HEK293 (cell line): ENCODE measurements around the gene PLXNA2.

ENCODE experiments used
- CTCF ChIA-PET: fragments of 350-600 bp; formaldehyde crosslinking; extraction: SDS; loops from one replicate; lab custom pipeline; 2021; ENCODE audit warnings: antibody characterized with exemption; lab: Yijun Ruan, JAX
- POLR2A ChIA-PET: fragments of 300-600 bp; formaldehyde crosslinking; extraction: SDS; loops from one replicate; lab custom pipeline; 2020; ENCODE audit warnings: antibody characterized with exemption, inconsistent platforms; lab: Yijun Ruan, JAX
- H3K27ac ChIP-seq: fragments of 200-500 bp; sonication (Bioruptor generic); 2 replicates; pipeline ENCODE4 v1.5.1; 2014; ENCODE audit warnings: low read depth, low read length, control low read depth, inconsistent platforms; ENCODE audit errors: extremely low read depth
- H3K36me3 ChIP-seq, 2 experiments: fragments of 200-500 bp in 1 of 2; sonication (Bioruptor generic) in 1 of 2; 1 replicate in 1 of 2; 2 replicates in 1 of 2; pipeline ENCODE4 v1.5.1; 2014 to 2017; ENCODE audit warnings: inconsistent platforms in 2 of 2, low read length in 2 of 2; ENCODE audit not compliant: control insufficient read depth in 2 of 2, insufficient read depth in 1 of 2
- H3K4me1 ChIP-seq: fragments of 200-500 bp; sonication (Bioruptor generic); 2 replicates; pipeline ENCODE4 v1.5.1; 2014; ENCODE audit warnings: mild to moderate bottlenecking, low read length, inconsistent platforms; ENCODE audit not compliant: control insufficient read depth, insufficient read depth
- H3K4me3 ChIP-seq: 2 replicates; pipeline ENCODE4 v1.5.1; 2011; ENCODE audit warnings: low read depth, mild to moderate bottlenecking, control low read depth, low read length, moderate library complexity
- H3K9me3 ChIP-seq: fragments of 200-500 bp; sonication (Bioruptor generic); 2 replicates; pipeline ENCODE4 v1.5.1; 2014; ENCODE audit warnings: low read depth, low read length, inconsistent platforms; ENCODE audit not compliant: control insufficient read depth, insufficient read depth
- ATF2 ChIP-seq: fragments of 450-650 bp; formaldehyde crosslinking; IDR thresholded peaks from 2 replicates; pipeline ENCODE4 v1.5.1; 2016; ENCODE audit warnings: missing biosample characterization, missing genetic modification characterization, low read depth
- BCL11B ChIP-seq: fragments of 450-650 bp; formaldehyde crosslinking; IDR thresholded peaks from 2 replicates; pipeline ENCODE4 v1.5.1; 2016; ENCODE audit warnings: low read depth, missing biosample characterization, missing genetic modification characterization
- GLI4 ChIP-seq: fragments of 450-650 bp; formaldehyde crosslinking; IDR thresholded peaks from 2 replicates; pipeline ENCODE4 v1.5.1; 2016; ENCODE audit warnings: missing biosample characterization, missing genetic modification characterization
- HOXD13 ChIP-seq: sonication (generic); formaldehyde crosslinking; IDR thresholded peaks from 2 replicates; pipeline ENCODE4 v1.8.0; 2022; ENCODE audit warnings: missing genetic modification reagents, borderline replicate concordance
- INSM2 ChIP-seq: fragments of 450-650 bp; formaldehyde crosslinking; IDR thresholded peaks from 2 replicates; pipeline ENCODE4 v1.5.1; 2016; ENCODE audit warnings: missing biosample characterization, missing genetic modification characterization
- MYNN ChIP-seq: fragments of 450-650 bp; formaldehyde crosslinking; IDR thresholded peaks from 2 replicates; pipeline ENCODE4 v1.5.1; 2016; ENCODE audit warnings: missing biosample characterization, missing genetic modification characterization, borderline replicate concordance
- REPIN1 ChIP-seq: fragments of 450-650 bp; formaldehyde crosslinking; IDR thresholded peaks from 2 replicates; pipeline ENCODE4 v1.5.1; 2017; ENCODE audit warnings: missing biosample characterization, missing genetic modification characterization, low read depth
- SETDB1 ChIP-seq: IDR thresholded peaks from one replicate; pipeline ENCODE4 v1.6.1; 2017; ENCODE audit warnings: mild to moderate bottlenecking, low read length, moderate library complexity, mixed read lengths; ENCODE audit not compliant: insufficient read length
- SP3 ChIP-seq: fragments of 450-650 bp; formaldehyde crosslinking; IDR thresholded peaks from 2 replicates; pipeline ENCODE4 v1.5.1; 2016; ENCODE audit warnings: missing biosample characterization, missing genetic modification characterization
- TRIM28 ChIP-seq: IDR thresholded peaks from 2 replicates; pipeline ENCODE4 v1.6.1; 2011; ENCODE audit warnings: low read length, control low read depth, borderline replicate concordance
- ZBTB8A ChIP-seq: fragments of 450-650 bp; formaldehyde crosslinking; IDR thresholded peaks from 2 replicates; pipeline ENCODE4 v1.5.1; 2016; ENCODE audit warnings: missing biosample characterization, missing genetic modification characterization
- ZNF211 ChIP-seq: fragments of 450-650 bp; formaldehyde crosslinking; IDR thresholded peaks from 2 replicates; pipeline ENCODE4 v1.5.1; 2016; ENCODE audit warnings: low read depth, missing biosample characterization, missing genetic modification characterization
- ZNF292 ChIP-seq: fragments of 450-650 bp; formaldehyde crosslinking; IDR thresholded peaks from 2 replicates; pipeline ENCODE4 v1.5.1; 2016; ENCODE audit warnings: low read depth, missing biosample characterization, missing genetic modification characterization, borderline replicate concordance
- ZNF394 ChIP-seq: fragments of 450-650 bp; formaldehyde crosslinking; IDR thresholded peaks from 2 replicates; pipeline ENCODE4 v1.5.1; 2016; ENCODE audit warnings: missing biosample characterization, missing genetic modification characterization, mild to moderate bottlenecking, moderate library complexity, borderline replicate concordance
- ZNF449 ChIP-seq: fragments of 450-650 bp; formaldehyde crosslinking; IDR thresholded peaks from 2 replicates; pipeline ENCODE4 v1.5.1; 2017; ENCODE audit warnings: missing biosample characterization, mild to moderate bottlenecking, missing genetic modification characterization, moderate library complexity
- ZNF544 ChIP-seq: fragments of 450-650 bp; formaldehyde crosslinking; IDR thresholded peaks from 2 replicates; pipeline ENCODE4 v1.5.0; 2017; ENCODE audit warnings: missing biosample characterization, missing genetic modification characterization
- ZNF555 ChIP-seq: fragments of 450-650 bp; formaldehyde crosslinking; conservative IDR thresholded peaks from 2 replicates; pipeline ENCODE4 v1.5.1; 2017; ENCODE audit warnings: missing biosample characterization, mild to moderate bottlenecking, missing genetic modification characterization, inconsistent platforms
- ZNF585B ChIP-seq: fragments of 450-650 bp; formaldehyde crosslinking; IDR thresholded peaks from 2 replicates; pipeline ENCODE4 v1.5.1; 2016; ENCODE audit warnings: missing biosample characterization, missing genetic modification characterization
- ZNF629 ChIP-seq: fragments of 450-650 bp; formaldehyde crosslinking; IDR thresholded peaks from 2 replicates; pipeline ENCODE4 v1.5.1; 2017; ENCODE audit warnings: missing biosample characterization, missing genetic modification characterization
- ZNF660 ChIP-seq: fragments of 450-650 bp; IDR thresholded peaks from 2 replicates; pipeline ENCODE4 v1.5.1; 2018; ENCODE audit warnings: missing biosample characterization, mild to moderate bottlenecking, missing genetic modification characterization
- ZNF768 ChIP-seq: fragments of 450-650 bp; formaldehyde crosslinking; IDR thresholded peaks from 2 replicates; pipeline ENCODE4 v1.5.1; 2018; ENCODE audit warnings: missing biosample characterization, mild to moderate bottlenecking, missing genetic modification characterization
- ZNF785 ChIP-seq: fragments of 450-650 bp; formaldehyde crosslinking; IDR thresholded peaks from 2 replicates; pipeline ENCODE4 v1.5.1; 2016; ENCODE audit warnings: missing biosample characterization, missing genetic modification characterization
- ZNF843 ChIP-seq: fragments of 450-650 bp; formaldehyde crosslinking; IDR thresholded peaks from 2 replicates; pipeline ENCODE4 v1.5.1; 2016; ENCODE audit warnings: missing biosample characterization, missing genetic modification characterization
- ZSCAN30 ChIP-seq: fragments of 450-650 bp; IDR thresholded peaks from 2 replicates; pipeline ENCODE4 v1.5.1; 2018; ENCODE audit warnings: missing biosample characterization, mild to moderate bottlenecking, missing genetic modification characterization, moderate library complexity
- TF ChIP-seq, protein P1 (sequence below): fragments of 450-650 bp; IDR thresholded peaks from 2 replicates; pipeline ENCODE4 v1.5.1; 2018; ENCODE audit warnings: missing biosample characterization, mild to moderate bottlenecking, missing genetic modification characterization

The PLXNA2 gene

GRCh38 chr1:208148380-208148779 lies 95.8 kb downstream of the PLXNA2 start (continued):
- TF ChIP-seq ZBTB8A (tag by site-specific recombination) (no peak), ZNF555 (tag by site-specific recombination) (no peak)

- peaks cover 12% of the 10 kb centered on the region for H3K4me1 ChIP-seq
- no peak overlapping the region for H3K27ac ChIP-seq
- no peaks in the 10 kb centered on the region for H3K36me3 ChIP-seq
- H3K4me3 ChIP-seq, result no peak overlapping the region
- TF ChIP-seq ZNF449 (tag by site-specific recombination), result no peak
- TF ChIP-seq ZNF660 (tag by site-specific recombination), result no peak
- TF ChIP-seq ZSCAN30, result no peak
- TF ChIP-seq ZNF585B, result no peak
- no peak for TF ChIP-seq GLI4 (tag by site-specific recombination)
- no peak for TF ChIP-seq ZNF768 (tag by site-specific recombination)
- no peak for TF ChIP-seq SP3 (tag by site-specific recombination)
- TF ChIP-seq HOXD13 (CRISPR knock-in tag), result no peak
- no peak for TF ChIP-seq ZNF544 (tag by site-specific recombination)
- TF ChIP-seq, protein P1, sequence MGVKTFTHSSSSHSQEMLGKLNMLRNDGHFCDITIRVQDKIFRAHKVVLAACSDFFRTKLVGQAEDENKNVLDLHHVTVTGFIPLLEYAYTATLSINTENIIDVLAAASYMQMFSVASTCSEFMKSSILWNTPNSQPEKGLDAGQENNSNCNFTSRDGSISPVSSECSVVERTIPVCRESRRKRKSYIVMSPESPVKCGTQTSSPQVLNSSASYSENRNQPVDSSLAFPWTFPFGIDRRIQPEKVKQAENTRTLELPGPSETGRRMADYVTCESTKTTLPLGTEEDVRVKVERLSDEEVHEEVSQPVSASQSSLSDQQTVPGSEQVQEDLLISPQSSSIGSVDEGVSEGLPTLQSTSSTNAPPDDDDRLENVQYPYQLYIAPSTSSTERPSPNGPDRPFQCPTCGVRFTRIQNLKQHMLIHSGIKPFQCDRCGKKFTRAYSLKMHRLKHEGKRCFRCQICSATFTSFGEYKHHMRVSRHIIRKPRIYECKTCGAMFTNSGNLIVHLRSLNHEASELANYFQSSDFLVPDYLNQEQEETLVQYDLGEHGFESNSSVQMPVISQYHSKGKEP (tag by site-specific recombination), result no peak
- TF ChIP-seq ZNF843 (tag by site-specific recombination), result no peak
- TF ChIP-seq ZNF629 (tag by site-specific recombination), result no peak
- H3K9me3 ChIP-seq, result no peaks in the 10 kb centered on the region
- ChIA-PET CTCF (interaction anchor here (0.6 to 1.7 kb wide), 4 partner anchors 14 to 1116 kb away, joined by 3 to 7 read pairs (median 4); no protein-coding TSS in a partner anchor), POLR2A (interaction anchor here (0.6 kb wide), 1 partner anchor 29 kb away, joined by 3 read pairs; no protein-coding TSS in a partner anchor)
Measured at GRCh38 chr1:208146650-208147049, 97.5 kb downstream of the PLXNA2 start.

- Histone ChIP-seq H3K27ac (no peak overlapping the region), H3K4me1 (peaks cover 12% of the 10 kb centered on the region), H3K36me3 (peaks cover 0 to 6% of the 10 kb centered on the region in 2 experiments; a peak in 1 of 3 replicates), H3K9me3 (no peaks in the 10 kb centered on the region), H3K4me3 (no peak overlapping the region)
- TF ChIP-seq INSM2 (no peak), REPIN1 (tag by site-specific recombination) (no peak), BCL11B (tag by site-specific recombination) (no peak), ZNF629 (tag by site-specific recombination) (no peak), MYNN (tag by site-specific recombination) (no peak), TRIM28 (no peak), SETDB1 (no peak), ATF2 (tag by site-specific recombination) (no peak), ZNF785 (no peak), ZNF394 (tag by site-specific recombination) (no peak; the same call in 1 of the 2 replicates), ZNF211 (tag by site-specific recombination) (no peak), ZNF292 (tag by site-specific recombination) (no peak)
- ChIA-PET CTCF (interaction anchor here (0.5 to 0.7 kb wide), 2 partner anchors 9 to 261 kb away, joined by 3 read pairs; no protein-coding TSS in a partner anchor), POLR2A (interaction anchor here (0.8 kb wide), 1 partner anchor 123 kb away, joined by 7 read pairs; no protein-coding TSS in a partner anchor)
Measured at GRCh38 chr1:208145167-208145566, 99.0 kb downstream of the PLXNA2 start.
